GM12801 (cell line): ENCODE data around the gene TINAGL1.

Experiments used
- CTCF ChIP-seq: IDR thresholded peaks from one replicate; pipeline ENCODE4 v1.5.1; 2011; ENCODE audit warnings: control low read depth; ENCODE audit not compliant: insufficient read length; ENCODE audit errors: extremely low read depth

Gene TINAGL1

GRCh38 chr1:31576743-31577455 lies 584 bp downstream of the TINAGL1 start:
- TF ChIP-seq CTCF = no peak

- TF ChIP-seq CTCF = no peak
Observed at GRCh38 chr1:31577515-31578192, 1.3 kb downstream of the TINAGL1 start.

- TF ChIP-seq CTCF = no peak
Observed at GRCh38 chr1:31579374-31579773, 3.1 kb downstream of the TINAGL1 start.

- no peak for TF ChIP-seq CTCF
Observed at GRCh38 chr1:31580513-31580870, 4.2 kb downstream of the TINAGL1 start.

- no peak for TF ChIP-seq CTCF
Observed at GRCh38 chr1:31580891-31581603, 4.7 kb downstream of the TINAGL1 start.

GRCh38 chr1:31581821-31582810 lies 5.8 kb downstream of the TINAGL1 start:
- TF ChIP-seq CTCF = no peak
